G401.6 (cell line): ENCODE data around the gene ZNF423.

Source experiments
- FAIRE-seq: peaks from 2 replicates; lab custom pipeline; 2012; peaks lifted over from hg19 to GRCh38; lab: Jason Lieb, UNC

Gene ZNF423

DNA sequence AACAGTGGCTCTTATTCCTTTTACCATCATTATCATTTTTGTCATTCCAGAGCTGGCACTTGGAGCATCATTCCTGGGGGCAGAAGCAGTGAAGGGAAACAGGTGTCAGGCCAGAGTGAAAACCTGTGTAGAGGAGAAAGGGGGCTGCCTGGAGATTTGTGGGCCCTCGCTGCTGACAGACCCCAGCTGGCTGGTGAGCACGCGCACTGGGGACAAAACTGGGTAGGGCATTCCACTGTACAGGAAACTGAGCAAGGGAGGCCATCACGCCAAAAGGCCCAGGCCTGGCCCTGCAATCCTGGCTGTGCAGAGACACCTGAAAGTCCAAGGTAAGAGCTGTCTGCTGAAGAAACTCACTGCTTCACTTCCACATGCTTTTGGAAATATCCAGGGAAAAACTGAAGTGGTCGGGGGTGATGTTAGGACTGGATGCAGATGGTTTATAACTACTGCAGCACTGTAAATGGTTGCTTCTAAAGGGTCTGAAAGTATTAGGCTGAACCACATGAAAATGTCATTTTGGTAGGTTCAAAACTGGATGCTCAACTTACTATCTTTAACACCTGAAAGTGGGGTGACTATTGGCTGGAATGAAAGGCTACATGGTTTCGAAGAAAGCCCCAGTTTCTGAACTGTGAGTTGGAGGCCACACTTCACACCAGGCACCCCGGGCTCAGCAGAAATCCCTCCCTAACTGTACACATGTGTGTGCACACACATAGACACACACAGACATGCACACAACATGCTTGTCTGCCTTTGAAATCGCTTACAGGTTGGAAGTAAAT, 257.3 kb downstream of the ZNF423 start:
- no peak for FAIRE-seq

- no peak for FAIRE-seq
Measured at GRCh38 chr16:49597796-49598195, 258.1 kb downstream of the ZNF423 start.

DNA sequence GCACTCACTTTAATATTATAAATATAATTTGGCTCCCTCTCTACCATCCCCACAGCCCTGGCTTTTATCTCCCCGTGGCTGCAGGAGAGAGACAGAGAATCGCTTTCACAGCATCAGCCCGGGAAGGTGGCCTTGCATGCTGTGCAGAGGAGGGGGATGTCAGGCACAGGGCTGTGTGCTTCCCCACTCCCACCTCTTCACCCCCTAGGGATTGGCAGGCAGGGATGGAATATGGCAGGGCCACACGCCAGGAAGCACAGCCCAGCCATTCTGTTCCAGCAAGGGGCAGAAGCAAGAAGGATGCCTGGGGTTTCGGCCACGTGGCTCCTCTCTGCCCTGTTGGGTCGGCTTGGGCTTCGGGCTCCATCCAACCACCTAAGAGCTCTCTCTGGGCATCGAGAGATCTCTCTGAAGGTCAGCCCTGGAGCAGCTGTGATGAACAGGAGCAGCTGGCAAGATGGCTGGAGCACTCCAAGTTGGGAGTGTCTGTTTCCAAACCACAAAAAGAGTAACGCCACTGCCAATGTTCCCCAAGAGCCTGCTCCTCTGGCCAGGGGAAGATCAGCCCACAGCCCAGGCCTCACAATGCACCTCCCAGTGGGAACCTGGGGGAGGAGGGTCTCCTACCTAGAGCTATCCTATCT, 259.1 kb downstream of the ZNF423 start:
- no peak for FAIRE-seq

GRCh38 chr16:49596068-49596467, 259.8 kb downstream of the ZNF423 start:
- no peak for FAIRE-seq

DNA sequence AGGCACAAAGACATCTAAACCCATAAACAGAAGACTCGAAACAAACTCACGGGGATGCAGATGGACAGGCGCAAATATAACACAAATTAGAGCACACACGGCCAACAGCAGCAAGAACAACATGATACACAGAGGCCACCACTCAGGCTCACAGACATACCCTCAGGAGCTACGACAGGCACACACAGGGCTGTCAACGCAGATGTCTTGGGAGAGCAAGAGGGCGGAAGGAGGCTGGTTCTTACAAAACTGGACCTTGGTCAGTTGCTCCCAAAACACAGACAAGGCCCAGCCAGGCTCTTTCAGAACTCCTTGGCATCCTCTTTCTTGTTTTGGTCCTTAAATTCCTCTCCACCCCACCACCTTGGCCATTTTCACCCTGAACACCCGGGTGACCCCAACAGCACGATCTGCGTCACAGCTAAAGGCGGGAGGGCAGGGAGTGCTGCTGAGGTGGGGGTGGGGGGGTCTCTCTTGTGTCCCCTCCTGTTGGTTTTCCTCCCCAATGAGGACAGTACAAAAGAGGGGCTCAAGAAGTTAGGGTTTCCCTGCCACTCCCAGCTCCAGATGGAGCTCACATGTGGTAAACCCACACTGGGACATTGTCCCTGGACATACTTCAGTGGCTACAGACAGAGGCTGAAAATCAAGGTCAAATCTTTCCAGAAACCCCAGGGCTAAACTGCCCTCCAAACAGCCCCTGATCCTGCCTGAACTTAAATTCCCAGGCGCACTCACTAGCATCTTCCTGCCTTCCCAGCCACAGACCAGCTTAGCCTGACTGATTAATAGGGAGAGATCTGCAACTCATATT, 261.0 kb downstream of the ZNF423 start:
- no peak for FAIRE-seq

- FAIRE-seq, result no peak
Measured at GRCh38 chr16:49594153-49594552, 261.8 kb downstream of the ZNF423 start.

GRCh38 chr16:49593424-49594040, 262.4 kb downstream of the ZNF423 start:
- no peak for FAIRE-seq

- FAIRE-seq, result no peak
Measured at GRCh38 chr16:49592546-49593423, 263.1 kb downstream of the ZNF423 start.

DNA sequence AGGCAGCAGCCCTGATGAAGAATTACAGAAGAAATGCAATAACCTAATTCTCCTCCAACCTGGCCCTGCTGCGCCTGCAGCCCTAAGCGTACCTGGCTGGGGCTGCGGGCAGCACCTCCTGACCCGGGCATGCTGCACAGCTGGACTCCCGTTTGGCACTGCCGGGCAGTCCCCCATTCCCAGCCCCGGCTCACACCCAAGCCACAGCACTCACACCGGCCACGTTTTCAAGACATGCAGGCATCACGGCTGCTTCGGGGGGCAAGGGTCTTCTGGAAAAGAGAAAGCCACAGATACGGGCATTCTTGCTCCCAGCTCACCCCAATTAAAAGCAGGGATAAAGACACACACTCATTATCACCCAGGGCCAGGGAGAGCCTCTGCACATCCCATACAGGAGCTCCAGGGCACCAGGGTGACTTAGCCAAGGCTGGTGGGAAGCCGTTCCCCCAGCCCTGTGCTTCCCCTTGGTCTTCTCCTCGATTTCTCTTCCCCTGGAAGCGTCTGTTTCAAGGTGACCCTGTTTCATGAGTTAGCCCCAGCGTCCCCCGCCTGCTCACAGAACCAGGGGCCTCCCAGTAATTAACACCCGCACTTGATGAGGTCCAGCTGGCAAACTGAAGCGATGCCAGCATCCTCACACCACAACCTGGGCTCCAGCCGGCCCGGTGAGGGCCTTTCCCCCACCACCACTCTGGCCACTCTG, 265.6 kb downstream of the ZNF423 start:
- no peak for FAIRE-seq

DNA sequence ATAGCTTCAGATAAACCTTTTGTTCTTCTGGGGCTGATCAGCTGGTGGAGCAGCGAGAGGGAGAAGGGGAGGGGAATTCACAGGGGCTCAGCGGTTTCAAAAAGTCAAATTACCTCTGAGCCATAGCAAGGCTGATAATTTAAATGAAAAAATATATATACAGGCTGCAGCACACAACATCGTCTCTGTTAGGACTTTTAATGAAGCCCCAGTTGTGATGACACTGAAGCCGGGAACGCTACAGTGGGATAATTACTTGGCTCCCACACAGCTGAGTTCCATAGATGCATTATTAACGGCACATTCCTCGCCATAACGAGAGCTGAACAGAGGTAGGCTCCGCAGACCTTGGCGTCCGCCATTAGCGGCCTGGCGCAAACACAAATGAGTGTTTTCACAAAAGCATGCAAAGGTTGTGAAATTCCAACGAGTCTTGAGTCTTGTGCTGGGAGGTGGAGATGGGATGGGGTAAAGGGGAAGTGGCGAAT, 266.3 kb downstream of the ZNF423 start:
- FAIRE-seq, result no peak

DNA sequence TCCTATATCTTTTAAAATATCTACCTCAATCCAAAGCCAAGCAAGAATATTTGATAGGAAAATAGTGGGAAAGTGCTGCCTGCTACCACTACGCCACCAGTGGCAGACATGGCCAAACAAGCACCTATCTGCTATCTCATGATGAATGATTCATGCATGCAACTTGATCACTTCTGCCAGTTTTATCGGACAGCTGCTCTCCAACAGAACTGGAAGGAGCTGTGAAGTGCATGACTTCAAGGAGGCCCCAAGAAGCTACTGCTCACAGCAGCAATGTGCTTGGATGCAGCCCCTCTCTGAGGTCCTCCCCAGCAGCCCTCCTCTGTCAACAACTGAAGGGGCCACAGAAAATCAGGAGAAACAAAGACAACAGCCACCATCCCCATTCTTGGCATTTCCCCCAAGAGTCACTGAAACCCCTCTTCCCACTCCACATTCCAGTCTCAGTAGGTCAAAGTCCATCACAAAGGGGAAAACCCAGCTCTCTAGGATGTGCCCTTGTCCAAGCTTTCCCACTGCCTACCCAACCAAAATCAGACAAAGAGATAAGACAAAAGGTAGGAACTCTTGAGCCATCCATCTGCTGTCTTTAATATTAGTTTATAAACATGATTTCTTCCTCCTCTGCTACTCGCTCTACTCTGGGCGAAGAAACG, 267.1 kb downstream of the ZNF423 start:
- no peak for FAIRE-seq

DNA sequence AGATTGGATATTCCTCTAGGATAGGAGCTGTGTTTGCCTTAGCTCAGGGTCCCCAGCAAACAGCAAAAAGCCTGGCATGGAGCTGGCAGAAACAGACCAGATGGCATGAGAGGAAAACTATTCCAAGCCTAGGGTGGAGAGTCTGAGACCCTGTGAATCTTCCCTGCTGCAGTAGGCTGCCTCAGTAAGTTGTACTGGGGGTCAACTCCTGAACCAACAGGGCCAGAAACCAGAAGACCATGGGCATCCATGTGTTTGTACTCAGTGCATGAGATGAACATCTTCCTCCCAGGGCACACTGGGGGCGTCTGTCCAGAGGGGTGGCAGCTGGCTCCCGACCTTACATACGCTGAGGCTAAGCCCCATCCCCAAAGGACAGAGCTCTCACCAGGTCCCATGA, 267.9 kb downstream of the ZNF423 start:
- FAIRE-seq, result no peak

DNA sequence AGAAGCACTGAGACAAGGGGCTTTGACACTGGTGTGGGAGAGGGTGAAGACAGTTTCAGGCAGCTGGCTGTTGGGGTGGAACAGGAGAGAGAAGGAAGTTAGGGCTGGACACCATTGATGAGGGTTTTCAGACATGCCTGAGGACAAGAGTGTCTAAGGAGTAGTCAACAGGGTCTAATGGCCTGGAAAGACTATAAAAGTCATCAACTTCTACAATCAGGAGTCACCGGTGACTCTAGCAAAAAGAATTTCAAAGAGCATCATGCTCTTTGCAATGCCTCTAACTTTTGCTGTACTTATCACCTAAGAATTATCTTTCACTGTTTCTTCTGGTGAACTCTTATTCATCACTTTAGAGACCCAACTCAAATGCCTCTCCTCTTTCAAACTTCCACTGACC, 268.4 kb downstream of the ZNF423 start:
- FAIRE-seq, result no peak

GRCh38 chr16:49586466-49587450, 269.2 kb downstream of the ZNF423 start:
- FAIRE-seq, result no peak

- no peak for FAIRE-seq
Measured at GRCh38 chr16:49585143-49585832, 270.6 kb downstream of the ZNF423 start.

DNA sequence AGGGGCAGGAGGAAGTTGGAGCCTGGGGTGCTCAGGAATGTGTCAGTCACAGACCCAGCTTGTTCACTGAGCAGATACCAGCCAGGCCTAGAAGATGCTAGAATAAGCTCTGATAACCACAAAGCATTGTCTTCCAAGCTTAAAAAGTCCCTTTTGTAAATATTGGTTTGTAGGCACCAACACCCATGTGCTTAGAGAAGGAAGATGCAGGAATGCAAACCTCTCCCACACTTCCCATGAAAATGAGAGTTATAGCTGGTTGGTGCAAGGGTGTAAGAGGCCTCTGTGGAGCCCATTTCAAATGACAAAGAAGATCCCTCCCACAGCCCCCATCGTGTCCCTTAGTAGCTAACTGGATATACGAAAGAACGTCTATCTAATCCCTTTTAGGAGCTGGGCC, 272.0 kb downstream of the ZNF423 start:
- no peak for FAIRE-seq

DNA sequence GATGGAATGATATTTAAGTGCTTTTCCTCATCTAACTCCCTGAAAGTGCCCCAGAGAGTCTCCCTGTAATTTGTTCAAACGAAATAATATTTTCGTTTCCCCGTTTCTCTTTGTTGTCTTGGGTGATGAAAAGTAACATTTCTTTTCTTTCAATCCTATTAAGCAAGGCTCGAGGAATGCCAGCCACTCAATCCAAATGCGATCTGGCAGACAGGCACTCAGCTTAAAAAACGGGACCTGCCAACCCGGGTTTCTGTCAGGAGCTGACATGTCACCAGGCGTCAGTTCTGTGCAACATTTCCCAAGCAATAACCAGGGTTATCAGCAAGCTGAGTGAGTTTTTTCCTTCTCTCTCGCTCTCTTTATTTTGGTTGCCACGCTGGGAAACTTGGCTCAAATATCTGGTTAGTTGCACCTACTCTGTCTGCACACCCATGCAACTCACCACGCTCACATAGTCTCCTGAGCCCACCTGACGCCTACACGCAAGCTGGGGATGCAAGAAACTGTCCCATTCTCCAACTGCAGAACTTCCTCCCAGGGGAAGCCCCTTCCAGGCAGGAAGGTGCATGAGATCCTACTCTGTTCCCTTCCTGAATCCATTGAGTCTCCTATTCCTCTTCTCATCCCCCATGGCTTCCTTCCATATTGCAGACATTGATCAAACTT, 274.1 kb downstream of the ZNF423 start:
- no peak for FAIRE-seq

DNA sequence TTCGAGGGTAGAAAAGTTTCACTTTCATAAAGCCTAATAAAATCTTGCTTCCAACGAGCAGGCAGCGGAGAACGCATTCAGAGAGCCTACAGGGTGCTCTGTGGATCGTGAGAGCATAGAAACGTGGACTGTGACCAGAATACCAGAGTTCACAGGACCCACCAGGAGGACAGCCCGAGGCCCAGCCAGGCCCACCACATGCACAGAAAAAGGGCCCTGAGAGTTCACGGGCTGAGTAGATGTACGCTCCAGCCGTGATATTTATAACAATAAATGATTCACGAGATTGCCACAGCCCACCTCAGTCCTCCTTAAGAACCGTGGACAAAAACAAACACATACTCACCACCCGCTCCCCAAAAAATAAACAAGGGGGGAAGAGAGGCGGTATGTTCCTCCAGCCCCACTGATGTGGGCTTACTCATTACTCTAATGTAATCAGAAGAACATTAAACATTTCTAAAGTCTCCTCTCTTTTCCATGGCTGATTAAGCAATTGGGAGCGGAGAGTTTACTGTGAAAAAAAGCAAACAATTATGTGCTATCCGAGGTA, 275.1 kb downstream of the ZNF423 start:
- no peak for FAIRE-seq
